Activated CD4-positive, alpha-beta T cell treated with anti-CD3 and anti-CD28 coated beads, Interleukin-2, amount 50 U/mL, for 16 hours (primary cell): ENCODE results near the gene INSYN2A.

Experiments
- DNase-seq: peaks from one replicate; pipeline ENCODE4 v3.0.0-alpha.2; 2020

INSYN2A gene

GRCh38 chr10:127196282-127197153, at the start of gene INSYN2A:
TSS of gene INSYN2A (minus strand) at chr10:127196591. CDS start at chr10:127176395, 20,196 bp downstream.
- DNase-seq, result no peak

GRCh38 chr10:127245456-127245855, 49.1 kb upstream of the INSYN2A start:
- no peak for DNase-seq

GRCh38 chr10:127243490-127244272, 47.3 kb upstream of the INSYN2A start:
- DNase-seq, result peak; percentile 28

- no peak for DNase-seq
These were observed 46.5 kb upstream of the INSYN2A start for GRCh38 chr10:127242914-127243313.

GRCh38 chr10:127236266-127236665, 39.9 kb upstream of the INSYN2A start:
- no peak for DNase-seq

- DNase-seq, result no peak
These were observed 38.0 kb upstream of the INSYN2A start for GRCh38 chr10:127234306-127234800.

- DNase-seq, result no peak
These were observed 31.9 kb upstream of the INSYN2A start for GRCh38 chr10:127228195-127228787.

GRCh38 chr10:127227663-127228062, 31.3 kb upstream of the INSYN2A start:
- no peak for DNase-seq

- DNase-seq, result no peak
These were observed 30.6 kb upstream of the INSYN2A start for GRCh38 chr10:127227027-127227426.

GRCh38 chr10:127221281-127221680, 24.9 kb upstream of the INSYN2A start:
- DNase-seq, result no peak

GRCh38 chr10:127218658-127219057, 22.3 kb upstream of the INSYN2A start:
- DNase-seq, result no peak

GRCh38 chr10:127216786-127217185, 20.4 kb upstream of the INSYN2A start:
- DNase-seq, result no peak

GRCh38 chr10:127216274-127216673, 19.9 kb upstream of the INSYN2A start:
- DNase-seq, result no peak

GRCh38 chr10:127215866-127216265, 19.5 kb upstream of the INSYN2A start:
- DNase-seq, result no peak

GRCh38 chr10:127210936-127211466, 14.6 kb upstream of the INSYN2A start:
- no peak for DNase-seq

- DNase-seq, result no peak
These were observed 10.7 kb upstream of the INSYN2A start for GRCh38 chr10:127207081-127207480.

GRCh38 chr10:127203067-127203466, 6.7 kb upstream of the INSYN2A start:
- no peak for DNase-seq

GRCh38 chr10:127200646-127201045, 4.3 kb upstream of the INSYN2A start:
- DNase-seq, result no peak

GRCh38 chr10:127198721-127199120, 2.3 kb upstream of the INSYN2A start:
- no peak for DNase-seq

GRCh38 chr10:127198307-127198706, 1.9 kb upstream of the INSYN2A start:
- DNase-seq, result no peak

GRCh38 chr10:127197154-127197432, 702 bp upstream of the INSYN2A start:
- DNase-seq, result no peak

- no peak for DNase-seq
These were observed 665 bp downstream of the INSYN2A start for GRCh38 chr10:127195571-127196281.

GRCh38 chr10:127195041-127195506, 1.3 kb downstream of the INSYN2A start:
- no peak for DNase-seq
